Trophoblast cell (in vitro differentiated cells and primary cell): ENCODE data around the gene SCN1A.

ENCODE experiments used
- DNase-seq, 2 donors: peaks; one replicate each; pipeline ENCODE4 v3.0.0-alpha.2; 2016
- H2AFZ ChIP-seq: 2 replicates; pipeline ENCODE4 v1.6.1; 2013; ENCODE audit warnings: low read length, moderate library complexity, mild to moderate bottlenecking; ENCODE audit not compliant: insufficient read depth, poor library complexity
- H2AK5ac ChIP-seq: 2 replicates; pipeline ENCODE4 v1.6.1; 2013; ENCODE audit warnings: mild to moderate bottlenecking, low read length
- H2BK120ac ChIP-seq: 2 replicates; pipeline ENCODE4 v1.6.1; 2013; ENCODE audit warnings: low read length, mild to moderate bottlenecking, moderate library complexity; ENCODE audit not compliant: insufficient read depth, poor library complexity
- H2BK12ac ChIP-seq: 2 replicates; pipeline ENCODE4 v1.6.1; 2013; ENCODE audit warnings: mild to moderate bottlenecking, low read length, moderate library complexity
- H2BK5ac ChIP-seq: 2 replicates; pipeline ENCODE4 v1.6.1; 2013; ENCODE audit warnings: low read length, low read depth, moderate library complexity, mild to moderate bottlenecking; ENCODE audit not compliant: poor library complexity
- H3K14ac ChIP-seq: 2 replicates; pipeline ENCODE4 v1.6.1; 2013; ENCODE audit warnings: mild to moderate bottlenecking, low read length
- H3K18ac ChIP-seq: 2 replicates; pipeline ENCODE4 v1.6.1; 2013; ENCODE audit warnings: mild to moderate bottlenecking, low read length
- H3K23ac ChIP-seq: 2 replicates; pipeline ENCODE4 v1.6.1; 2013; ENCODE audit warnings: low read length
- H3K27ac ChIP-seq: 2 replicates; pipeline ENCODE4 v1.5.1; 2013; ENCODE audit warnings: low read depth, mild to moderate bottlenecking, inconsistent platforms, low read length, moderate library complexity
- H3K27me3 ChIP-seq: 2 replicates; pipeline ENCODE4 v1.6.1; 2013; ENCODE audit warnings: inconsistent platforms, mild to moderate bottlenecking, low read length, moderate library complexity; ENCODE audit not compliant: insufficient read depth
- H3K36me3 ChIP-seq, 2 experiments: 1 replicate in 1 of 2; 2 replicates in 1 of 2; pipeline ENCODE4 v1.6.1; 2013; ENCODE audit warnings: low read length in 2 of 2, mild to moderate bottlenecking in 2 of 2, moderate library complexity in 1 of 2; ENCODE audit not compliant: insufficient read depth in 2 of 2, control insufficient read depth in 1 of 2
- H3K4ac ChIP-seq: 2 replicates; pipeline ENCODE4 v1.6.1; 2013; ENCODE audit warnings: low read depth, mild to moderate bottlenecking, low read length, moderate library complexity
- H3K4me1 ChIP-seq, 2 experiments: 1 replicate in 1 of 2; 2 replicates in 1 of 2; pipeline ENCODE4 v1.6.1; 2013; ENCODE audit warnings: low read length in 2 of 2, mild to moderate bottlenecking in 2 of 2, moderate library complexity in 1 of 2; ENCODE audit not compliant: insufficient read depth in 2 of 2, control insufficient read depth in 1 of 2
- H3K4me2 ChIP-seq: 2 replicates; pipeline ENCODE4 v1.6.1; 2013; ENCODE audit warnings: inconsistent platforms, mild to moderate bottlenecking, low read length, moderate library complexity
- H3K4me3 ChIP-seq: 2 replicates; pipeline ENCODE4 v1.5.1; 2013; ENCODE audit warnings: mild to moderate bottlenecking, low read depth, low read length, inconsistent platforms
- H3K79me1 ChIP-seq: one replicate; pipeline ENCODE4 v1.6.1; 2013; ENCODE audit warnings: low read length
- H3K79me2 ChIP-seq: 2 replicates; pipeline ENCODE4 v1.6.1; 2013; ENCODE audit warnings: low read length, mild to moderate bottlenecking; ENCODE audit not compliant: control insufficient read depth, insufficient read depth, poor library complexity
- H3K9ac ChIP-seq: 2 replicates; pipeline ENCODE4 v1.6.1; 2013; ENCODE audit warnings: mild to moderate bottlenecking, low read length
- H3K9me3 ChIP-seq: 2 replicates; pipeline ENCODE4 v1.6.1; 2013; ENCODE audit warnings: low read depth, mild to moderate bottlenecking, control low read depth, inconsistent platforms, low read length; ENCODE audit not compliant: insufficient read depth
- H4K12ac ChIP-seq: 2 replicates; pipeline ENCODE4 v1.6.1; 2013; ENCODE audit warnings: low read depth, mild to moderate bottlenecking, low read length, moderate library complexity
- H4K8ac ChIP-seq: 2 replicates; pipeline ENCODE4 v1.6.1; 2013; ENCODE audit warnings: low read depth, mild to moderate bottlenecking, low read length, moderate library complexity
- H4K91ac ChIP-seq: one replicate; pipeline ENCODE4 v1.6.1; 2013; ENCODE audit warnings: low read depth, mild to moderate bottlenecking, low read length, moderate library complexity
- whole genome bisulfite sequencing: extraction: QIAGEN DNeasy Blood & Tissue Kit; methylation state at CpG from one replicate; pipeline ENCODE4 v1.1.7; 2013; ENCODE audit warnings: missing lambda C conversion rate; ENCODE audit not compliant: insufficient read length, insufficient coverage; ENCODE audit errors: extremely low coverage; 5-methylcytosine and 5-hydroxymethylcytosine counted together

The SCN1A gene

DNA sequence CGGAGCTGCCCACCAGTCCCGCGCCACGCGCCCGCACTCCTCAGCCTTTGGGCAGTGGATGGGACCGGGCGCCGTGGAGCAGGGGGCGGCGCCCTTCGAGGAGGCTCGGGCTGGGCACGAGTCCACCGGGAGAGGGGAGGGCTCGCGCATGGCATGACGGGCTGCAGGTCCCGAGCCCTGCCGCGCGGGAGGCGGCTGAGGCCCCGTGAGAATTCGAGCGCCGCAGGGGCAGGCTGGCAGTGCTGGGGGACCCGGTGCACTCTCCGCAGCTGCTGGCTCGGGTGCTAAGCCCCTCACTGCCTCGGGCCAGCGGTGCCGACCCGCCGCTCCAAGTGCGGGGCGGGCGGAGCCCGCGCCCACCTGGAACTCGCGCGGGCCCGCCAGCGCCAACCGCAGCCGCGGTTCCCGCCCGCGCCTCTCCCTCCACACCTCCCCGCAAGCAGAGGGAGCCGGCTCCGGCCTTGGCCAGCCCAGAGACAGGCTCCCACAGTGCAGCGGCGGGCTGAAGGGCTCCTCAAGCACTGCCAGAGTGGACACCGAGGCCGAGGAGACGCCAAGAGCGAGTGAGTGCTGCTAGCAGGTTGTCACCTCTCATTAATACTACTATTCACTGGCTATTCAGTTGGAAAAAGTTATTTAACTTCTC, 170.7 kb downstream of the SCN1A start:
- H3K27ac ChIP-seq = no peak overlapping the region
- no peak overlapping the region for H2BK5ac ChIP-seq
- no peak for DNase-seq
- H2AFZ ChIP-seq = no peak overlapping the region
- no peak overlapping the region for H3K23ac ChIP-seq
- H3K4me3 ChIP-seq = no peak overlapping the region
- no peaks in the 10 kb centered on the region for H3K27me3 ChIP-seq
- no peak overlapping the region for H3K9ac ChIP-seq
- no peak overlapping the region for H4K91ac ChIP-seq
- H3K4ac ChIP-seq = no peak overlapping the region
- no peak overlapping the region for H4K8ac ChIP-seq
- no peak overlapping the region for H2BK12ac ChIP-seq
- no CpG with 5 or more reads among the region's 60 CpGs for WGBS
- H3K36me3 ChIP-seq = no peaks in the 10 kb centered on the region
- H3K18ac ChIP-seq = no peak overlapping the region
- peaks cover 3% of the 10 kb centered on the region for H3K79me2 ChIP-seq
- H2BK120ac ChIP-seq = no peak overlapping the region
- H3K9me3 ChIP-seq = peaks cover 3% of the 10 kb centered on the region
- no peak overlapping the region for H2AK5ac ChIP-seq
- H4K12ac ChIP-seq = no peak overlapping the region
- H3K79me1 ChIP-seq = peaks cover 3% of the 10 kb centered on the region
- H3K4me2 ChIP-seq = no peak overlapping the region
- H3K4me1 ChIP-seq = no peaks in the 10 kb centered on the region
- no peak overlapping the region for H3K14ac ChIP-seq

DNA sequence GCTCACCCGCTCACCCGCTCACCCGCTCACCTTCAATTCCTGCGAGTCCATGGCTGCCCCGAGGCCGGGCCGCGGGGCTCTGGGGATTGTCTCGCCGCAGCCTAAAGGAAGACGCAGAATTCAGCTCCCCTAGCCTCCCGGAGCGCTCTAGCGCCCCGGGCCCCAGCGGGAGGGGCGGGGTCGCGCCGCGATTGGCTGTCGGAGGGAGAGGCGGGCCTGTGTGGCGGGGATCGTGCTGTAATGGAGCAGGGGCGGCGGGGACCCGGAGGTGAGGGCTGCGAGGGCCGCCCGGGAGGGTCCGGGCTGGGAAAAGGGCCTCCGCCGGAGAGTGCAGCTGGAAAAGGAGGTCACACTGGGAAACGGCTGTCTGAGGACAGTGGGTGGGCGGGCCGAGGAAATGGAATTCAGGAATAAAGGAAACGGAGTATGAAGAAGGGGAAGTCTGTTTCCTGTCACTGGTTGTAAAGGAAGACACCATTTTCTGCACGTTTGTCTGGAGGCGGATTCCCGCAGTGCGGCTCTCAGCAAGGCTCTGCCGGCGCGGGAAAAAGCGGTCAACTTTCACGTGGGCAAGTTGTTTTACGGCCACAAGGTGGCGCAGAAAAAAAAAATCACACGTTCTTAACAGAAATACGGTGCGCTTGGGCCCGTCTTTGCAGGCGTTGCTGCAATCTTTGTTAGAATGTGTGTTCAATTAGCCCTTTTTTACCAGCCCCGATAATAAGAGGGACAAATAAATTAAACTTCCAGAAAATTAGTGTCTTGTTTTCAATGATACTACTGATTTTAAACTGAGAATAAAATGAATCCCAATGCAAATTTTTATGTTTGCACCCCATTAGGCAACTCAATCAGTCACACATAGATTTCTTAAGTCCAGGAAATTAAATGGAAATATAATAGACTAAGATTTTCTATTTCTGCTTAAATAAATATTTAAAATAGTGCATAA, 173.9 kb downstream of the SCN1A start, which contains the start of gene TTC21B:
TSS of gene TTC21B (minus strand) at position 122 of the 952 bp plus-strand sequence. CDS start at position 51, 71 bp downstream.
- DNase-seq = peak; percentile 99 to 100
- peak within 1 kb of the TSS; percentile 90 for H3K18ac ChIP-seq
- no CpG with 5 or more reads among the region's 55 CpGs for WGBS

DNA sequence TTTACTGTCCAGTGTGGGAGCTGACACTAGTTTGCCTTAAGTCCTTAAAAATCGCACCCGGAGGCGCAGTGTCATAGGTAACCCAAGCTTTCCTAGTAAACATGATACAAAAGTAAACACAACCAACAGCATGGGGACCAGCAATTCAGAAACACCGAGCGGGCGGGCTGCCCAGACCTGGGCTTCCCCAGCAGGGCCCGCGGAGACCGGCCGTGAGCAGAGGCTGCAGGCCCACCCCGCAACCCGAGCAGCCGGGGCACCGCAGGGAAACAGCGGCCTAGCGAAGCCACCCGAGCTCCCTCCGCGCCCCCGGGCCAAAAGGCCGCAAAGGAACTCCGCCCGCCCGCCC, 174.5 kb downstream of the SCN1A start:
- H2BK5ac ChIP-seq = peak overlapping the region; percentile 69
- peak overlapping the region; percentile 64 for H3K4me2 ChIP-seq
- peaks cover 3% of the 10 kb centered on the region for H3K79me2 ChIP-seq
- H3K4ac ChIP-seq = no peak overlapping the region
- H3K4me1 ChIP-seq = no peaks in the 10 kb centered on the region
- peak overlapping the region; percentile 78 for H3K4me3 ChIP-seq
- H2BK12ac ChIP-seq = no peak overlapping the region
- H3K9ac ChIP-seq = peak overlapping the region; percentile 50
- H4K8ac ChIP-seq = peak overlapping the region; percentile 93
- H3K27ac ChIP-seq = peak overlapping the region; percentile 89
- H2AFZ ChIP-seq = peak overlapping the region; percentile 71
- H2AK5ac ChIP-seq = peak overlapping the region; percentile 79
- peak overlapping the region; percentile 56 for H4K12ac ChIP-seq
- H3K79me1 ChIP-seq = peaks cover 3% of the 10 kb centered on the region
- H4K91ac ChIP-seq = peak overlapping the region; percentile 42
- peak; percentile 66 to 73 for DNase-seq
- H3K18ac ChIP-seq = peak overlapping the region; percentile 90
- H3K23ac ChIP-seq = no peak overlapping the region
- no CpG with 5 or more reads among the region's 24 CpGs for WGBS
- H3K14ac ChIP-seq = peak overlapping the region; percentile 86
- peaks cover 0 to 1% of the 10 kb centered on the region in 2 experiments for H3K36me3 ChIP-seq
- H3K9me3 ChIP-seq = peaks cover 3% of the 10 kb centered on the region
- no peaks in the 10 kb centered on the region for H3K27me3 ChIP-seq
- peak overlapping the region; percentile 72 for H2BK120ac ChIP-seq

More for the DNA sequence above, 173.9 kb downstream of the SCN1A start, which contains the start of gene TTC21B:
- H3K4me2 ChIP-seq = peak within 1 kb of the TSS; percentile 64
- H3K27me3 ChIP-seq = no peaks in the 10 kb centered on the region
- H3K9me3 ChIP-seq = peaks cover 3% of the 10 kb centered on the region
- peak within 1 kb of the TSS; percentile 50 for H3K9ac ChIP-seq
- H3K4me1 ChIP-seq = no peaks in the 10 kb centered on the region
- peak within 1 kb of the TSS; percentile 89 for H3K27ac ChIP-seq
- H3K4me3 ChIP-seq = peak within 1 kb of the TSS; percentile 78
- peak within 1 kb of the TSS; percentile 71 for H2AFZ ChIP-seq
- H4K12ac ChIP-seq = peak within 1 kb of the TSS; percentile 56
- H3K23ac ChIP-seq = no peak within 1 kb of the TSS
- H3K79me1 ChIP-seq = peaks cover 3% of the 10 kb centered on the region
- peak within 1 kb of the TSS; percentile 93 for H4K8ac ChIP-seq
- peak within 1 kb of the TSS; percentile 69 for H2BK5ac ChIP-seq
- H2BK120ac ChIP-seq = peak within 1 kb of the TSS; percentile 72
- no peak within 1 kb of the TSS for H2BK12ac ChIP-seq
- H3K4ac ChIP-seq = no peak within 1 kb of the TSS
- H3K36me3 ChIP-seq = no peaks in the 10 kb centered on the region
- H3K79me2 ChIP-seq = peaks cover 3% of the 10 kb centered on the region
- H3K14ac ChIP-seq = peak within 1 kb of the TSS; percentile 86
- peak within 1 kb of the TSS; percentile 79 for H2AK5ac ChIP-seq
- peak within 1 kb of the TSS; percentile 42 for H4K91ac ChIP-seq

DNA sequence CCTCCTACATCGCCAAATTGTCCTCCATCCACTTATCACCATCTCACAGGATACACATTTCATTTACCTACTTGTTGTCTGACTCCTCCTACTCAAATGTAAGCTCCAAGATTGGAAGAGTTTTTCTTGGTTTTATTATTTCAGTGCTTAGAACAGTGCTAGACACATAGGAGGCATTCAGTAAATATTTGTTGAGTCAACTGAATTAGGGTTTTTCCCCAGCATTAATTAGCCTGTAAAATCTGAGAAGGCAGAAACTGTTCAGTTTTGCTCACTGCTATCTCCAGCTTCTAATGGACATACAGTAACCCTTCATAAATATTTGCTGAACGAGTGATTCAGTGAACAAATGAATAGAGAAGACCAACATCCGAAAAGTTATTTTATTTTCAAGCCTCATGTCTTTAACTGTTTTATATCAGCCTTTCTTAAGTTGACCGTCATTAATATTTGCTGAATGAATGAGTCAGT, 175.0 kb downstream of the SCN1A start:
- H2BK5ac ChIP-seq = no peak overlapping the region
- H3K9me3 ChIP-seq = peaks cover 3% of the 10 kb centered on the region
- H2AK5ac ChIP-seq = no peak overlapping the region
- no peak overlapping the region for H3K9ac ChIP-seq
- no peak overlapping the region for H3K4ac ChIP-seq
- no CpG with 5 or more reads among the region's 4 CpGs for WGBS
- H3K79me1 ChIP-seq = peaks cover 3% of the 10 kb centered on the region
- H3K23ac ChIP-seq = no peak overlapping the region
- no peak overlapping the region for H4K12ac ChIP-seq
- no peak overlapping the region for H2AFZ ChIP-seq
- H3K14ac ChIP-seq = no peak overlapping the region
- H3K27me3 ChIP-seq = no peaks in the 10 kb centered on the region
- H3K4me3 ChIP-seq = no peak overlapping the region
- H3K79me2 ChIP-seq = peaks cover 3% of the 10 kb centered on the region
- H3K4me1 ChIP-seq = no peaks in the 10 kb centered on the region
- no peak overlapping the region for H3K18ac ChIP-seq
- H3K36me3 ChIP-seq = peaks cover 0 to 1% of the 10 kb centered on the region in 2 experiments
- no peak overlapping the region for H3K27ac ChIP-seq
- H3K4me2 ChIP-seq = peak overlapping the region; percentile 64
- H2BK120ac ChIP-seq = no peak overlapping the region
- no peak overlapping the region for H4K8ac ChIP-seq
- H2BK12ac ChIP-seq = no peak overlapping the region
- no peak overlapping the region for H4K91ac ChIP-seq
- DNase-seq = peak in 1 of 2 donors; percentile 78
